Ectodermal cell (in vitro differentiated cells): Measurements from ENCODE around the gene TRIM8.

Experiments used
- H3K27ac ChIP-seq: 2 replicates; pipeline ENCODE4 v1.7.0; 2013; ENCODE audit warnings: mild to moderate bottlenecking, low read depth, low read length; ENCODE audit not compliant: insufficient read depth, poor library complexity, severe bottlenecking
- H3K27me3 ChIP-seq: 2 replicates; pipeline ENCODE4 v1.7.0; 2013; ENCODE audit warnings: mild to moderate bottlenecking, low read length; ENCODE audit not compliant: insufficient read depth, control insufficient read depth, poor library complexity, severe bottlenecking
- H3K36me3 ChIP-seq: one replicate; pipeline ENCODE4 v1.7.0; 2013; ENCODE audit warnings: low read length; ENCODE audit not compliant: control insufficient read depth, insufficient read depth
- H3K4me1 ChIP-seq: one replicate; pipeline ENCODE4 v1.7.0; 2013; ENCODE audit warnings: low read length; ENCODE audit not compliant: control insufficient read depth, insufficient read depth
- H3K4me3 ChIP-seq: 2 replicates; pipeline ENCODE4 v1.7.0; 2013; ENCODE audit warnings: low read depth, low read length, control low read depth; ENCODE audit not compliant: insufficient read depth
- H3K9me3 ChIP-seq: 2 replicates; pipeline ENCODE4 v1.7.0; 2013; ENCODE audit warnings: mild to moderate bottlenecking, low read length, moderate library complexity; ENCODE audit not compliant: control insufficient read depth
- WGBS, 2 experiments: methylation state at CpG; one replicate each; pipeline ENCODE4 v1.1.7; 2013; ENCODE audit warnings: missing lambda C conversion rate in 2 of 2; 5-methylcytosine and 5-hydroxymethylcytosine counted together

Gene TRIM8

DNA sequence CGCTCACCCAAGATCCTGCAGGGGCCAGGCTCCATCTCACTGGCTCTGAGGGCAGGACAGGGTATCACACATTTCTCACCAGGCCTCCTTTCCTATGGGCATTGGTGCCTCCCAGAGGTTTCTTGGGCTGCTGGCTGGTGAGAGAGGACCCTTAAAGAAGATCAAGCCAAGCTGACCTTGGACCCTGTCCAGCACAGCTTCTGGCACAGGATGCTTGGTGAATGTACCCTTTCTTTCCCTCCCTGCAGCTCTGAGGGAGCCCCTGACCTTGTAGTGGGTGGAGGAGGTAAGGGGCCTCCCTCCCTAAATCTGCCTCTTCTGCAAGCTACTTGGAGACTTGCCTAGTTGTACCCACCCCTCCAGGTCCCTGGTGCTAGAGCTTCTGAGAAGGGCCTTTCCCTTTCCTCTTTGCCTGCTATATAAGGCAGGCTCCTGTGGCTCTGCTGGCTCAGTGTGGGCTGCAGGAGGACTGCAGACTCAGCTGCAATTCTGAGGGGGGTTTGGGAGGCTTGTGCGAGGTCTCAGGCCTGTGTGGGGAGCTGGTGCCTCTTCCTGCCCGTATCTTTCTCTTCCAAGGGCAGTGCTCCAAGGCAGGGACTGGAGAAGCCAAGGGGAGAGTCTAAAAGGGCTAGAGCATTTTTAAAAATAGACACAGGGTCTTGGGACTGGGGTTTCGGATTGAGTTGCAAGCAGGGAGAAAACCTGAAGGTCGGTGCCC is 11.7 kb upstream of the TRIM8 start:
- H3K4me1 ChIP-seq = peaks cover 43% of the 10 kb centered on the region

DNA sequence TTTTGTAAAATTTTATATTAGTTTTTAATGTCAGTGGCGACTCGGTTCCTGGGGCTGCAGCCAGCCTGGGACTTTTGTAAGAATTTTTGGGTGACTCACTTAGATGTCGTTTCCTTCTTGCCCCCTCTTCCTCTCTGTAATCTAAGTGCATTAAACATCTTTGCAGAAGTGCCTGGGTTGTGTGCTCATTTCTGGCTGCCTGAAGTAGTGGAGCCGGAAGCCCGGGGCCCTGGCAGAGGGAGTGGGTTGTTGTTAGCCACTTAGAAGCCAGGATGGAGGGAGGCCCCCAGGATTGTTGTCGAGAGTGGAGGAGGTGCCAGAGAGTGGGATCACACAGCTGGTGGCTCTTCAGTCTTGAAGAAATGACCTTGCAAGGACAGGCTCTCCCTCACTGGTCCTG is 11.0 kb upstream of the TRIM8 start:
- Histone ChIP-seq H3K4me1 (peaks cover 36% of the 10 kb centered on the region), H3K27ac (no peak overlapping the region), H3K4me3 (no peak overlapping the region), H3K9me3 (no peaks in the 10 kb centered on the region), H3K27me3 (no peaks in the 10 kb centered on the region), H3K36me3 (no peaks in the 10 kb centered on the region)
- WGBS, 2 experiments = 71 to 79% methylated on average over 6 of the region's 6 CpGs

More for the DNA sequence above, 11.7 kb upstream of the TRIM8 start:
- Histone ChIP-seq H3K4me3 (no peak overlapping the region), H3K36me3 (no peaks in the 10 kb centered on the region), H3K27me3 (no peaks in the 10 kb centered on the region), H3K27ac (no peak overlapping the region), H3K9me3 (no peaks in the 10 kb centered on the region)
- 84 to 85% methylated on average over 5 of the region's 5 CpGs for WGBS, 2 experiments

DNA sequence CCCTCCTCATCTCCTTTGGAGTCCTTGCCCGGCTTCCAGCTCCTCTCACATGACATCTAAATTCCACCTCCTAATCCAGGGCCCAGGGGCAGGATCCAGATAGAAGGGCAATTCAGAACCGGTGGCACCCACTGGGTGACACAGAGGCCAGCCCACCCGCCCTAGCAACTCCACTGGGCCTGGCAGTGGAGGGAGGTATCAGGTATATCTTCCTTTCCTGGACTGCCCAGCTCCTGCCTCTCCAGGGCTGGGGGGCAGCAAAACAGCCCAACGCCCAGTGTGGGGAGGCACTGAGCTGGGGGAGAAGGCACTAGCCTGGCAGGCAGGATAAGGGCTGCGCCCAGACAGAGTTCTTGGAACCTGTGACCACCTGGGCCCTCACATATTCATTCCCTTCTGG is 10.4 kb upstream of the TRIM8 start:
- Histone ChIP-seq H3K4me1 (peaks cover 32% of the 10 kb centered on the region), H3K9me3 (no peaks in the 10 kb centered on the region), H3K36me3 (no peaks in the 10 kb centered on the region), H3K27me3 (no peaks in the 10 kb centered on the region), H3K4me3 (no peak overlapping the region), H3K27ac (no peak overlapping the region)
- WGBS, 2 experiments = 91 to 94% methylated on average over 5 of the region's 5 CpGs

DNA sequence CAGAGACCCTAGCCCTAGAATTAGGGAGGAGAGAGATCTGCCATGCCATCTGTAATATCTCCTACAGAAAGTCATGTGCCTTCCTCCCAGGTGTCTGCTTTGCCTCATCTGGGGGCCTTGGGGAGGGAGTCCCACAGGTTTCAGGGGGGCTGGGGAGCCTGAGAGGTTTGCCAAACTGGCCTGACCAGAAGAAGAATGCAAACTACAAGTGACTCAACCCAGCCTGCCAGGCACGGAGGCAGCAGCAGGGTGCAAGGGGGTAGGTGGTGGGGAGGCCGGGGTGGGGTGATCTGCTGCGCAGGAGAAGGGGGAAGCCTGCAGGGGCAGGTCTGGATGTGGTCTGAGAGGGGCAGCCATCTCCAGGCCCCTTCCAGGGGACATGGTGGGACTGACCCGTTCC is 9.6 kb upstream of the TRIM8 start:
- H3K36me3 ChIP-seq = no peaks in the 10 kb centered on the region
- no peak overlapping the region for H3K27ac ChIP-seq
- H3K27me3 ChIP-seq = no peaks in the 10 kb centered on the region
- no peak overlapping the region for H3K4me3 ChIP-seq
- 72 to 78% methylated on average over 4 of the region's 4 CpGs for WGBS, 2 experiments
- H3K4me1 ChIP-seq = peaks cover 25% of the 10 kb centered on the region
- no peaks in the 10 kb centered on the region for H3K9me3 ChIP-seq

DNA sequence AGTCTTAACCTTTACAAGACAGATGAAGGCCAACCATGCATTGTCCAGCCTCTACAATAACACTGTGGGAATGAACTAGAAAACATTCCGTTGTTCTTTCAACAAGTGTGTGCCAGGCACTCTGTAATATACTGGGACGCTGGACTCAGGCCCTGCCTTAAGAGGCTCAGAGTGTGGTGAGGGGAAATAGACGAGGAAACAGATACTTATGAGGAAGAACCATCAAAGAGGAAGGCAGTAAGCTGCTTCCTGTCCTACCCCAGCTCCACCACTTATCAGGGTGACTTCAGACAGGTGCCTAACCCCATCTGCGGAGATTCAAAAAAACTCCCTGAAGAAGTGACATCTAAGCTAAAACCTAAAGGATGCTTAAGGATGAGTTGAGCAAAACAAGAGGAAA is 8.9 kb upstream of the TRIM8 start:
- H3K27me3 ChIP-seq = no peaks in the 10 kb centered on the region
- H3K4me3 ChIP-seq = no peak overlapping the region
- H3K4me1 ChIP-seq = peaks cover 19% of the 10 kb centered on the region
- 81 to 91% methylated on average over 4 of the region's 4 CpGs for WGBS, 2 experiments
- no peak overlapping the region for H3K27ac ChIP-seq
- H3K36me3 ChIP-seq = no peaks in the 10 kb centered on the region
- no peaks in the 10 kb centered on the region for H3K9me3 ChIP-seq

DNA sequence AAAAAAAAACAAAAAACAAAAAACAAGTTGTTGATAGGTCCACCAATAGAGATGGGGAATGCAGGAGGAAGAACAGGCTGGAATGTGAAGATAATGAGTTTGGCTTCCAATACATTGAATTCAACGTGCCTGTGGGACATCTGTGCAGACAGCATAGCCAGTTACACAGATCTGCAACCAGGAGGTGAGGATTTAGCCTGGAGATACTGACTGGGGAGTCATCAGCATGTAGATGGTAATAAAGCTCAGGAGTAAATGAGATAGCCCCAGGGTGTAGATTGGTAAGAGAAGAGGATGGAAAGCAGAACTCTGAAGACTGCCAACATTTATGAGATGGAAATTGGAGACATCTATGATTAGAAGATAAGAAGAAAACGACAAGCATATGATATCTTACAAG is 4.7 kb upstream of the TRIM8 start:
- H3K27ac ChIP-seq = no peak overlapping the region
- no peaks in the 10 kb centered on the region for H3K36me3 ChIP-seq
- H3K4me3 ChIP-seq = no peak overlapping the region
- H3K9me3 ChIP-seq = no peaks in the 10 kb centered on the region
- H3K4me1 ChIP-seq = no peaks in the 10 kb centered on the region
- H3K27me3 ChIP-seq = no peaks in the 10 kb centered on the region
- WGBS, 2 experiments = 78% methylated on average over 2 of the region's 2 CpGs

DNA sequence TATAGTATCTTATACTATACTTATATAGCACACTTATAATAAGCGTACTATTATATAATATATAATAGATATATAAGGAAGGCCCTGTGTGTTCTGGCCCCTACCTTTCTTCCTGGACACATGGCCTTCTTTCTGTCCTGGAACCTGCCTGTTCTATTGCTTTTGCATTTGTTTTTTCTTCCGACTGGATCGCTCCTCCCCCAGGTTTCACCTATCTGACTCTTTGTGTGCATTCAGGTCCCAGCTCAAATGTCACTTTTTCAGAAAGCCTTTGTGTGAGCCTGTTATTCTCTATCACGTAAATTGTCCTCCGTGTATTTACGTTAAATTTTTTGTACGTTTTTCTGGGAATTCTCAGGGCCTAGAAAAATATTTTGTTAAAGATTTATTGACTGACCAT is 2.9 kb upstream of the TRIM8 start:
- 51 to 55% methylated on average over 6 of the region's 7 CpGs for WGBS, 2 experiments
- Histone ChIP-seq H3K4me3 (peak overlapping the region; percentile 85), H3K27ac (no peak overlapping the region)

DNA sequence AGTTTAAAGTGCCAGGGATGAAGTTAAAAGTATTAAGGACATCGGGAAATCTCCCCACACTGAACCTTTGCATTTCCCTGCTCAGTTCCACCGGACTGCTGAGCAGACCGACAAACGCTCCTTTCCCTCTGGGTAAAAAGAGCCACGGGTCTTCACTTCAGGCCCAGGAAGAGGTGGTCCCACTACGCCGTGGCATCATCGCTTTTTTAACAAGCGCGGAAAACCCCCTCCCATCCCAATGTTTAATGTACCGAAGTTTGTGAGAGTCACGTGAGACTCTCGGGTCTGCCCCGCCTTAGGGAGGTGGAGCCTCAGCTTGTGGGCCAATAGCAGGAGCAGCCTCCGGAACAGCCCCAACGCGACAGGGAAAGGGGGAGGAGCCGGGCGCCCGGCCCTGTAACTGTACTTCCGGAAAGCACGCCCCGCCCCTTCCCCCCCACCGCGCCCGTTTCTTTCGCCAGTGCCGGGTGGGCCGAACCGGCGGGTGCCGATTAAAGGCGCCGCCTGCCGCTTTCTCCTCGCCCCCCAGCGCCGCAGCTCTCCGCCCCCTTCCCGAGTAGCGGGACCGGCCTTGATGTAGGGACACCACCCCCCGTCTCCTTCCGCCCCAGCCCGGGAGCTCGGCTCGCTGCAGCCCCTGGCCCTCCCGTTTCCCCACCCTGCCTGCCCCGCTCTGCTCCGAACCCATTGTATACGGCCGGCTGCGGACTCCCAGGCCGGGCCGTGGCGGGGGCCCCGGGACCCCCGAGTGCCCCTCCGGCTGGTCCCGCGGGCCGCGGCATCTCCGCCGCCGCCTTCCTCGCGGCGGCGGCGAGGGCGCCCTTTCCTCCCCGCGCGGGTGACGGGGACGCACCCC is 2.2 kb upstream of the TRIM8 start:
- Histone ChIP-seq H3K4me1 (peaks cover 3% of the 10 kb centered on the region), H3K27ac (peak overlapping the region; percentile 95), H3K9me3 (no peaks in the 10 kb centered on the region), H3K36me3 (no peaks in the 10 kb centered on the region), H3K4me3 (peak overlapping the region; percentile 85), H3K27me3 (no peaks in the 10 kb centered on the region)
- WGBS, 2 experiments = 0 to 1% methylated on average over 77 of the region's 77 CpGs

More for the DNA sequence above, 2.9 kb upstream of the TRIM8 start:
- Histone ChIP-seq H3K4me1 (no peaks in the 10 kb centered on the region), H3K36me3 (no peaks in the 10 kb centered on the region), H3K27me3 (no peaks in the 10 kb centered on the region), H3K9me3 (no peaks in the 10 kb centered on the region)

DNA sequence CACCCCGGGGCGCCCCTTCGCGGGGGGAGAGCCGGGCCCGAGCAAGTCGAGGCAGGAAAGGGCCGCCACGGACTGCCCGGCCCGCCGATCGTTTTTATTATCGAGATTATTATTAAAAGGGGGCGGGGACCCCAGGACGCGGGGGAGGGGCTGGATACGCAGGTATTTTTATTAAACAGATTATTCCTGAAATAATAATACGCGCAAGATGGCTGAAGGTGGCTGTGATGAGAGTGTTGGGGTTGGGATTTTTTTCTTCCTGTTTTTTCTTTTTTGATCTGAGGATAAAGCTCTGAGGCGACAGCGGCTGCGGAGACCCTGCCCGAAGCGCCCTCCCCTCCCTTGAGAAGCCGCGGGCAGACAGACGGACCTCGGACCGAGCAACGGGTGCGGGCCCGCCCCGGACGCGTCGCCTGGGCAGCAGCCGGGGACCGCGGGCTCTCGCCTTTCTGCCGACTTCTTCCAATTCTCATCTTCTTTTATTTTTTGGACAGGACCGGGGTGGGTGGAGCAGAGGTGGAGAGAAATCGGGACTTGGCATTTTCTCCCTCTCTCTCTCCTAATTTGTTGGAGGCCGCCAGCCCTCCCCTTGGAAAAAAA is 1.4 kb upstream of the TRIM8 start:
- no peaks in the 10 kb centered on the region for H3K36me3 ChIP-seq
- H3K27ac ChIP-seq = peak overlapping the region; percentile 95
- peaks cover 10% of the 10 kb centered on the region for H3K4me1 ChIP-seq
- no peaks in the 10 kb centered on the region for H3K27me3 ChIP-seq
- peak overlapping the region; percentile 85 for H3K4me3 ChIP-seq
- WGBS, 2 experiments = 0 to 1% methylated on average over 44 to 45 of the region's 45 CpGs
- no peaks in the 10 kb centered on the region for H3K9me3 ChIP-seq
